Skin of body (tissue), 2 donors: ENCODE measurements around the gene SNX8. TPM values are rescaled to one million over a fixed set of nuclear protein-coding genes. Genes with fewer than 3 reads are reported as not detected.
A peak's percentile ranks its signal among the peaks of the same experiment; 100 is the strongest.

Experiments
- DNase-seq: peaks from one replicate; lab custom pipeline; 2025; lab: John Stamatoyannopoulos, UW
- total RNA-seq: library from RNA; depleted of rRNA; stranded (reverse); fragments of >200 nt; gene quantifications from one replicate; pipeline ENCODE4 v1.2.3, GENCODE V29; 2014

The SNX8 gene
- total RNA-seq, 1 donor from 2014 or later, result 15.1 TPM

DNA sequence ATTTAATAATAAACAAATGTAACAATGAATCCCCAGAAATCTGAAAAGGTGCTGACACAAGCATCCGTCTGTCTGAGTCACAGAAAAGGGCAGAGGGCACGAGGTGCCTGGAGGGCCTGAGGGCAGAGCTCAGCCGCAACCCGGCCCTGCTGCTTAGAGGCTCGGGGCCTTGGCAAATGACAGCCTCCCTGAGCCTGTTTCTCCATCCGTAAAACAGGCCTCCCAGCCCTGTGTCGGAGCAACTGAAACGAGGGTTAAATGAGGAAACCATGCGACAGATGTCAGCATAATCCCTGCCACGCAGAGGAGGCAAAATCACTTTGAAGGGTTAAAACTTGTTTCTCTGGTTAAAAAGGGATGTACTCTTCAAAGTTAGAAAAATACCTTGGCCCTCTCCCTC is 47.3 kb downstream of the SNX8 start:
- no peak for DNase-seq

- DNase-seq, result no peak
These were observed 50.1 kb downstream of the SNX8 start for GRCh38 chr7:2264158-2264557.

- DNase-seq, result no peak
These were observed 51.1 kb downstream of the SNX8 start for GRCh38 chr7:2263176-2263575.

DNA sequence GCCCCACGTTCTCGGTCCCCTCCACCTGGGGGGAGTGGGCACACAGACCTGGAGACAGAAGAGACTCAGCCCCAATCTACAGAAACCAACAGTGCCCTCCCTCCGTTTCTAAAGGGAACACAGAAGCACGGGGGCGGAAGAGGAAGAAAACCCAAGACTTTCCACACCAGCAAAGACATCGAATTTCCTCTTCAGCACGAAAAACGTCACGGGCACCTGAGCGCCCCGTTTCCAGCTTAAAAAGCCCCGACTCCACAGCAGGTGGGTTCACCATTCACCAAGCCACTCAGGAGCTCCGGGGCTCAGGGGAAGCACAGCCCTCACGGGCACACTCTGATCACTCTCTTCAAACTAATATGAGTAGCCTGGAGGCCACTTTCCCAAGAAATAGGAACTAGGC is 52.6 kb downstream of the SNX8 start:
- DNase-seq, result no peak

DNA sequence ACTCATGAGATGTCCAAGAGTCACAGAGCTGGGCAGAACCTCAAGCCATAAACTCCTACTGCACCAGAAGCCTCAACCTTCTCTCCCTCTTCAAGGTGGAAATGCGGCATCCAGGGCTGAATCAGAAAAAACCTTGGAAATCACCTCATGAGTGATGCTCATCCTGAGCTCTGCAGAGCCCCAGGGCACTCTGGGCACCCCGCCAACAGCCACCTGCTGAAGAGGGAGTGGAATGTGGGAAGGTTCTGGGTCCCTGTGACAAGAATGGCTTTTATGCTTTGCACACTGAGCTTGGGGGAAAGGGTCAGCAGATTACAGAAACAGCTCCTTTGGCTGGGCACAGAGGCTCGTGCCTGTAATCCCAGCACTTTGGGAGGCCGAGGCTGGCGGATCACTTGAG is 53.4 kb downstream of the SNX8 start:
- no peak for DNase-seq

DNA sequence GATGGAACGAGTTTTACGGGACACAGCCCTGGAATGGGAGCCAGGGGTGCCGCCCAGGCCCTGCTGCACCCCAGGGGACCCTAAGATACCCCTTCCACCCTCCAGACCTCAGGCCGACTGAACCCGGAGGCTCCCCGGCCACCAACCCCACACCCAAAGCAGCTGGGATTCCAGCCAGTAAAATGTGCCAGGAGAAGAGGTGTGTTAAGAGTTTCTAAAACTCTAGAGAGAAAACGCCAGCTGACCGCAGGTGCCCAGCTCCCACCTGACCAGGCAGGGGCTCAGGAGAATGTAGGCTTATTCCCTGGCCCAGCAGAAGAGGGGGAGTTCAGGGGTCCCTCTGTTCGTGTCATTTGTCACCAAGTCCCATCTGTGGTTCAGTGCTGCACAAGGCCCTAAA is 54.8 kb downstream of the SNX8 start:
- no peak for DNase-seq

GRCh38 chr7:2258661-2259365 is 55.4 kb downstream of the SNX8 start:
- DNase-seq, result no peak

DNA sequence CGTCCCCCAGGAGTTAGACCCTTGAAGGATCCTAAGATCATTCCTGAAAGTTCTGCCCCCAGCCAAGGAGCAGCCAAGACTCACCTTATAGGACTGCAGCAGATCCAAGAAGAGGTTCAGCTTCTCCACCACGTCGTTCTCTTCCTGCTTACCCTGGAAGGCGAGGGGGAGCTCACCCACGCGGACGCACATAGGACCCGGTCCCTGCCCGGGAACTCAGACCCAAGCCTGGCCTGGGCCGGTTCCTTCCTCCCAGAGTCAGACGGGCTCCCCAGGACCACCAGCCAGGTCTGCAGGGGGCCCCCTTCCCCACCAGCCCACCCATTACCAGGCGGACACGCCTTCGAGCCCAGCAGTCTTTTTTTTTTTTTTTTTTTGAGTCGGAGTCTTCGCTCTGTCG is 56.6 kb downstream of the SNX8 start:
- no peak for DNase-seq

DNA sequence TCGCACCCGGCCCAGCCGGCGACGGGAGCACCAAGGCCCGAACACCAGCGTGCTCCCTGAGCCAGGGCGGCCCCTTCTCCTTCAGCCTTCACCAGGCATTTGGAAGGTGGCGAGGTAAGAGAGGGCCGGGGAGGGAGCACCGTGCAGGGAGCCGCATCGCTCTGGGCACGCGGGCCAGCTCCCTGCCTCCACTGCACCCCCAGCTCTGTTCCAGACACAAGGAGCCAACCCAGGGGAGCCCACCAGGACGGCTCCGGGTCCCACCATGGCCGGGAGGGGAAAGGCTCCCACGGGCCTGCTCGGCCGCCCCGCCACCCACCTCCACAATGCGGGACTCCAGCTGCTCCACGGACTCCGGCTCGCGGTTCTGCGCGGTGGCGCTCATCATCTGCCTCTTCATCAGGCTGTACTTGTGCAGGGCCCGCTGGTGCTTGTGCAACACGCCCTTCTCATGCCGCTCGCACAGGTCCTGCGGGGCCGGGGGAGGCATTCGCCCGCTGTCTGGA is 57.1 kb downstream of the SNX8 start:
- DNase-seq, result no peak

- no peak for DNase-seq
These were observed 57.8 kb downstream of the SNX8 start for GRCh38 chr7:2256306-2257045.

- DNase-seq, result no peak
These were observed 58.8 kb downstream of the SNX8 start for GRCh38 chr7:2255145-2256139.

GRCh38 chr7:2254429-2255144 is 59.7 kb downstream of the SNX8 start:
- no peak for DNase-seq

- no peak for DNase-seq
These were observed 60.6 kb downstream of the SNX8 start for GRCh38 chr7:2253525-2254244.

DNA sequence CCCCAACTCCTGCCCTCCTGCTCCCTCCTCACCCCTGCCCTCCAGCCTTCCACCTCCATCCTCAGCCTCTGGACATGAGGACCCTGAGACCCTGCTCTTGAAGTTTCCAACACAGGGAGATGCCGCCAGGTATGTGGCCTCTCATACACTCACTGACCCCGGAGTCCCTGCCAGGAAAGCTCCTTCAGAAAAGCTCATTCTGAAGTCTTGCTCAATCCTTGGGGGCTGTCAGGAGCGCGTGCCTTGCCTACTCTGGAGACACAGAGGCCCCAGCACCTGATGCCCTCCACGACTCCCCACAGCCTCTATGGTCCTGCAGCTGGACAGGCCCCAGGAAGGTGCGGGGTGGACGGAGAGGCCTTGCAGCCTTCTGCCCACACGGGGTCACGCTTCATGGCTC is 61.2 kb downstream of the SNX8 start:
- DNase-seq, result no peak

DNA sequence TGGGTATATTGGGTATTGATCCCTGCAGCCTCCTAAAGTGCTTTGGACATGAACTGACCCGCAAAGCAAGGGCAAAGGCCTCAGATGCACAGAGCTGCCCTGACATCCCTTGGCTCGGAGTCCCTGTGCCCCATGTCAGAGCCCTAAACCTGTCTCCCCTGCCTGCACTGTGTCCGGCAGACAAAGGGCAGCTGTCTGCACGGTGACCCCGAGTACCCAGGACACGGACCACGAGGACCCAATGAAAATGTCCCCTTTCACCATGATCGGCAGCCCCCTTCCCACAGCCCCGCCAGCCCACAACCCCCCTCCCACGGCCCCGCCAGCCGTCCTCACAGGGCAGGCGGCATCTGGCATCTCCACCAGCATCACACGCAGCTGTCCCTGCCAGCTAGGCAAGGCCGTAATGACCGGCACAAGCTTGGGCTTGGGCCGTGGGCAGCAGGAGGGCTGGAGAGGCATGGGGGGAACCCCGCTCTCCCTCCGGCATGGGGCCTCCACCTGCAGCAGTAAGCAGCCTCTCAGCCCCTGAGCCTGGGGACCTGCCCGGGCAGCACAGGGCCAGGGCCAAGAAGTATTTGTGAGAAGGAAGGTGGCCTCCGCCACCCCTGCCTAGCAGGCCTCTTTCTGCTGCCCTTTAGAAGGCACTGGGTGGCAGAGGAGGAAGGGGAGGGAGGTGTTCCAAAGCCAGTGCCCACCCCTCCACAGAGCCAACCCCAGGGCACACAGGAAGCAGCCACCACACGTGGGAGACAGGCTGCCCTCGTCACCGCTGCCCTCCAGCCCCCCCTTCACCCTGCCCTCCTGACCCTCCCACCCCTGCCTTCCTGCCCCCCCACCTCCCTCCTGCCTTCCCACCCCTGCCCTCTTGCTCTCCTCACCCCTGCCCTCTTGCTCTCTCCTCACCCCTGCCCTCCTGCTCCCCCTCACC is 62.1 kb downstream of the SNX8 start:
- DNase-seq, result no peak

DNA sequence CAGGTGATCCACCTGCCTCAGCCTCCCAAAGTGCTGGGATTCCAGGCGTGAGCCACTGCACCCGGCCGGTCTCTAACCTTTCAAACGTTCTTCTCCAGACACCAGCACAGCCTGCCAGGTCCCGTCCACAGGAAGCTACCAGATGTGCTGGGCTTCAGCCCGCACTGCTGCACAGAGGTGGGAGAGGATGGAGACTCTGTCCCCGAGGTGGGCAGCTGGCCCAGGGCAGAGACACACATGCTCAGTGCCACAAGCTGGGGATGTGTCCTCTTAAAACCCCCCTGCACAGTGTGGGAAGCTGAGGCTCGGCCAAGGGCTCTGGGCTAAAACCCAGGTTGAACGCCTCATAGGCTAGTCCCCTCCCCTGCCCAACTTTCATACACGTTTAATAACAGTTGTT is 62.9 kb downstream of the SNX8 start:
- DNase-seq, result no peak

DNA sequence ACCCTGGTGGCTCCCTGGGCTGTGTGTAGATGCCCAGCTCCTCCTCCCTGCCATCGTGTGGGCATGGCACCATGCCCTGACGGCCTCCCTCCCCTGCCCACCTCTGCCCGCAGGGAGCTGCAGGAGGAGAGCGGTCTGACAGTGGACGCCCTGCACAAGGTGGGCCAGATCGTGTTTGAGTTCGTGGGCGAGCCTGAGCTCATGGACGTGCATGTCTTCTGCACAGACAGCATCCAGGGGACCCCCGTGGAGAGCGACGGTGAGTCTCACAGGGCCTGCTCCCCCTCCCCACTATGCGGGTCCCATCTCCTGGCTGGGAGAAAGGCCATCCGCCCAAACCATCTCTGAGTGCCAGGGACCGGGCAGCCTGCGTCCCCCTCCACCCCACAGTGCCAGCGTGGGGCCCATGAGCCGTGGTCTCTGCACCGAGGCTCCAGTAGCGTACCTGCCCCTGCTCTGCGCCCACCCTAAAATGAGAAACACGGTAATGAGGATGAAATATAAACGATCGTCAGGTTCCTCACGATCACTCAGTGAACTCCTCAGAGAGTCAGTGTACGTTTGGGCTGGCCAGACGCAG is 64.4 kb downstream of the SNX8 start:
- no peak for DNase-seq

DNA sequence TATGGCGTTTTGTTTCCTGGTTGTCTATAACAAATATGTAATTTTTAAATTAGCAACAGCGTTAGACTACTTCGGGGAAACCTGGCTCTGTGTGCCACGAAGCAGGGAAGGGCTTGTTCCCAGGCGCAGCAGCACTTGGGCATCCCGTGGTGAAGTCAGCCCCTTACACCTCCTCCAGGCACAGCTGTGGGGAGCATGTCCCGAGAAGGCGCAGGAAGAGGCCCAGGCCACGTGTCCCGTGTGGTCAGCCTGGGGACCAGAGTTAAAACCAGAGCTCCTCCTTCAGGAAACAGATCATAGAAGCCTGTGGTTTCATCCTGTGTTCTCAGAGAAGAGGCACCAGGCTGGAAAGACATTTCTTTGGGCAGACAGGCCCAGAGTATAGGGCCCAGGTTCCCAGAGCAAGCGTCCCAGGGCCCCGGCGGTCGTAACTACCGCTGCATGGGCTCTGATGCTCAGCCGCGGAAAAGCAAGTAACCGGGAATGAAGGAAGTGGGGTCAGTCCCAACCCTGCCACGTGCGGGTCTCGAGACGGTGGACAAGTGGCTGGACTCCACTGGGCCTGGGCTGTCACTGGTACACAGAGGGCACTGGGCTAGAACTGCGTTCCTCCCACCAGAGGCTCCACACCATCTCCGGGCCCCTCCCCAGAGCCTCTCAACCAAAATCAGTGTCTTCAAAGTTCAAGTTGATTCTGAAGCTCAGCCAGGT is 65.1 kb downstream of the SNX8 start:
- peak; percentile 92 for DNase-seq
